WERI-Rb-1 (cell line): ENCODE measurements around the gene PPP1R13B.

ENCODE experiments used
- DNase-seq: peaks from one replicate; pipeline ENCODE4 v3.0.0-alpha.2; 2020
- H3K27ac ChIP-seq: fragments of 250-450 bp; sonication (Bioruptor Pico); 2 replicates; pipeline ENCODE4 v1.5.1; 2020; ENCODE audit warnings: mild to moderate bottlenecking, moderate library complexity
- H3K27me3 ChIP-seq: fragments of 250-450 bp; sonication (Bioruptor Pico); 2 replicates; pipeline ENCODE4 v1.5.1; 2021; ENCODE audit warnings: mild to moderate bottlenecking, low read depth, moderate library complexity; ENCODE audit not compliant: insufficient read depth, severe bottlenecking
- H3K36me3 ChIP-seq: fragments of 250-450 bp; sonication (Bioruptor Pico); 2 replicates; pipeline ENCODE4 v1.5.1; 2020; ENCODE audit warnings: mild to moderate bottlenecking, moderate library complexity
- H3K4me3 ChIP-seq: 2 replicates; pipeline ENCODE4 v1.5.1; 2011; ENCODE audit warnings: low read depth, mild to moderate bottlenecking, control low read depth, low read length
- H3K9me3 ChIP-seq: fragments of 250-450 bp; sonication (Bioruptor Pico); 2 replicates; pipeline ENCODE4 v1.5.1; 2021; ENCODE audit warnings: mild to moderate bottlenecking, moderate library complexity; ENCODE audit not compliant: severe bottlenecking
- CTCF ChIP-seq: IDR thresholded peaks from 2 replicates; pipeline ENCODE4 v1.5.1; 2011; ENCODE audit warnings: low read depth, mild to moderate bottlenecking, control low read depth, inconsistent platforms, low read length

PPP1R13B gene

DNA sequence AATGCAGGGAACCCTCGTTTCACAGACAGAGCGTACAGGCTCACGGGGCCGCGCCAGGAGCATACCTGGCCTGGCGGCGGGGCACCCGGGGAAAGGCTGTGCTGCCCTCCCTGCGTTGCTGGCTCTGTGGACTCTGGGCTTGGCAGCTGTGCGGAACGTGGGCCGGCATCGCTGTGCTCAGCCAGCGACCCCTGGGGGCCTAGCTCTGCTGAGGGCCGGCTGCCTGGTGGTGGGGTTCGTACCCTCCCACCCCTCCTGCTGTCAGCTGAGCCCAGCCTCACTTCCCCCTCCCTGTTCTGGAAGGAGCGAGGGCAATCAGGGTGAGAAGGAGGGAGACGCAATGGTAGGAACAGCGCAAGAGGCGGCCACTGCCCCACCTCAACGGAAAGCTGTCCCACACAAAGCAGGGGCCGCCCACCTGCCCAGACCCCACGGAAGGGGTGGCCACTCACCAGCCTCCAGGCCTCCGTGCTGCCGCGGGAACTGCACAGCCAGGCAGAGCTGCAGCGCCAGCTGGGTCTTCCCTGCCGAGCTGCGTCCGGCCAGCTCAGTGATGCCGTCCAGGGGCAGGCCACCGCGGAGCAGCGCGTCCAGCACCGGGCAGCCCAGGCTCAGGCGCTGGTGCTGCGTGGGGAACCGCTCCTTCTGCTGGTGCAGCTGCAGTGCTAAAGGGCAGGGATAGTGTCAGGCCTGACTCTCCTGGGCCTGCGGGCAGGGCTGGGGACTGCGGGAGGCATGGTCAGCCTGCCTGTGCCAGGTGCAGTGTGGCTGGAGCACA lies 140.6 kb downstream of the PPP1R13B start:
- no peaks in the 10 kb centered on the region for H3K9me3 ChIP-seq
- no peak for DNase-seq
- no peaks in the 10 kb centered on the region for H3K27me3 ChIP-seq
- TF ChIP-seq CTCF: no peak
- peaks cover 95% of the 10 kb centered on the region for H3K36me3 ChIP-seq
- H3K4me3 ChIP-seq: no peak overlapping the region
- no peak overlapping the region for H3K27ac ChIP-seq

- Histone ChIP-seq H3K4me3 (no peak overlapping the region), H3K36me3 (peaks cover 93% of the 10 kb centered on the region), H3K27me3 (no peaks in the 10 kb centered on the region), H3K9me3 (no peaks in the 10 kb centered on the region), H3K27ac (no peak overlapping the region)
- DNase-seq: no peak
- TF ChIP-seq CTCF: no peak
These were observed 141.7 kb downstream of the PPP1R13B start for GRCh38 chr14:103705504-103706284.

- H3K27ac ChIP-seq: no peak overlapping the region
- DNase-seq: no peak
- H3K9me3 ChIP-seq: no peaks in the 10 kb centered on the region
- H3K4me3 ChIP-seq: no peak overlapping the region
- H3K36me3 ChIP-seq: peaks cover 95% of the 10 kb centered on the region
- H3K27me3 ChIP-seq: no peaks in the 10 kb centered on the region
- TF ChIP-seq CTCF: no peak
These were observed 142.3 kb downstream of the PPP1R13B start for GRCh38 chr14:103705118-103705503.

DNA sequence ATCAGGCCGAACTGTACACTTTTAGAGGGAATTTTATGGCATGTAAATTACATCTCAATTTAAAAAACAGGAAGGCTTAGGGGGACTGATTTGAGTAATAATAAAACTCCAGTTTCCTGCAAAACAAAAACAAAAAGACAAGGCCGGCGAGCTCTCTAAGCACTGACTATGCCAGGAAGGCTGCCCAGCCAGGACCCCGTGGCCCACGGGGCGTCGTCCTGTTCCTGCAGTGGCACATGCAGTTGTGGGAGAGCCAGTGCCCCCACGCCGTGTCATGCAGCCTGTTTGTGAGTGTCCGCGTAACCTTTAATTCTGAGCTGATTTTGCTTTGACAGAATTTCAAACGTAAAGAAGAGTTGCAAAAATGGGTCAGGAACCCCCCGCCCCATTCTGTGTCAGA lies 142.7 kb downstream of the PPP1R13B start:
- H3K9me3 ChIP-seq: no peaks in the 10 kb centered on the region
- TF ChIP-seq CTCF: no peak
- H3K36me3 ChIP-seq: peaks cover 95% of the 10 kb centered on the region
- no peak overlapping the region for H3K4me3 ChIP-seq
- DNase-seq: no peak
- no peak overlapping the region for H3K27ac ChIP-seq
- H3K27me3 ChIP-seq: no peaks in the 10 kb centered on the region

- Histone ChIP-seq H3K4me3 (no peak overlapping the region), H3K27ac (no peak overlapping the region), H3K27me3 (no peaks in the 10 kb centered on the region), H3K9me3 (no peaks in the 10 kb centered on the region), H3K36me3 (peaks cover 95% of the 10 kb centered on the region)
- TF ChIP-seq CTCF: no peak
- DNase-seq: no peak
These were observed 143.7 kb downstream of the PPP1R13B start for GRCh38 chr14:103703433-103704385.
